SK-N-MC (cell line): Measurements from ENCODE around the gene SENP8.

Experiments used
- EZH2 ChIP-seq: fragments of 200-600 bp; sonication (generic); IDR thresholded peaks from one replicate; pipeline ENCODE4 v1.6.1; 2017; ENCODE audit warnings: antibody characterized with exemption
- FOXP2 ChIP-seq: optimal IDR thresholded peaks from 2 replicates; pipeline ENCODE3; 2011; ENCODE audit warnings: mild to moderate bottlenecking, moderate library complexity; ENCODE audit not compliant: insufficient read depth; ENCODE audit errors: extremely low read length, control extremely low read depth
- POLR2AphosphoS5 ChIP-seq: IDR thresholded peaks from 2 replicates; pipeline ENCODE4 v1.6.1; 2012; ENCODE audit warnings: mild to moderate bottlenecking, low read depth, low read length, borderline replicate concordance

DNA sequence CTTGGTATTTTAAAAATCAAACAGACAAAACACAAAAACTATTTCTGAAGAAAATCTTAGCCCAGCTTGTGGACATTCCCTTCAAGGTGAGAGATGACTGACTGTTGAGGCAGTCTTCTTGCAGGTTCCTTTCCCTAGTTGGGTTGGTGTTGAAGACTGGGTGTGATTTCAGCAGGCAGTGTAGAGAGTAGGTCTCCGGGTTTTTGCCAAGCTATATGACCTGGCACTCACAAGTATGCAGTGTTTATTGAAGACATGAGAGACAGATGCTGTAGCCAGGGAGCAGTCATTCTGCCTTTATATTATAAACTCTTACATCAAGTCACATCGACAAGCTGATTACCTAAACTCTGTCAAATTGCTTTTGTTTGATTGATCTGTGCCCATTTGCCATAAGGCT lies 17.5 kb downstream of the SENP8 start:
- no peak for TF ChIP-seq POLR2AphosphoS5
- TF ChIP-seq EZH2 = no peak
- no peak for TF ChIP-seq FOXP2
